ENCODE data around the gene C14orf119. TPM values are rescaled to one million over a fixed set of nuclear protein-coding genes. Genes with fewer than 3 reads are reported as not detected.

Gene C14orf119
- total RNA-seq, 1 experiment from 2014 or later: 39.6 TPM

DNA sequence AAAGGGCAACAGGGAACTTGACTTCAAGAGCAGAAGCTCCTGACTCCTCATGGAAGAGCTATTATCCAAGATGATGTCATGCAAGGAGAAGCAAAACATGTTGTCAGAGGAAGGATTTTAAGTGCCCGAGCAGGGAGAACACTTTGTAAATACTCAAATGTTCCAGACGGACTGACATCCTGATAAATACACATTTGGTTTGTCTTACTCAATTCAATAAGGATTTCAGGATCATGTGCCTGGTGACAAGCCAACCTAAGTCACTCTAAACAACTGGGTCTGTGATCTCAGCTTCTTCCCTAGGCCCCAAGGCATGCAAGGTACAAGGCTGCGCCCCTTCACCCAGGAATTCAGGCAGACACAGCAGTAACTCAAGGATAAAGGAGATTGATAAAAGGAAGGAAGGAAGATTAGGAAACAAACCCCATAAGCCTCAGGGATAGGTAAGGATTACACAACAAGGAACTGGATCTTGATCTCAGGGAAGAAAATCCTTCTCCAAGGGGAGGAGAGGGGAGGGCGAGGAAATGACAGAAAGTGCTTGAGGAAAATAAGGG lies 50.6 kb downstream of the C14orf119 start:
- in situ Hi-C loops (cut with HindIII; ENCODE audit: low pct_unique_long_range_greater_than_20kb, low sequenced_read_pairs) (no loop called here), intact Hi-C loops (cut with micrococcal nuclease; ENCODE audit: unreplicated experiment) (no loop called here)
- CTCF ChIA-PET: interaction anchor here (1.1 kb wide), 1 partner anchor 25 kb away, joined by 3 read pairs; no protein-coding TSS in a partner anchor
- Histone ChIP-seq H3K27ac (ENCODE audit: low read length) (no peak overlapping the region), H3K27me3 (ENCODE audit: control insufficient read depth, insufficient read depth, low read length) (no peaks in the 10 kb centered on the region; the same call in 1 of the 2 replicates), H3K4me3 (ENCODE audit: low read depth in 2 of 2, low read length in 2 of 2) (no peak overlapping the region), H3K9me3 (ENCODE audit: control insufficient read depth, insufficient read depth, low read depth, low read length) (no peaks in the 10 kb centered on the region), H3K4me1 (ENCODE audit: control insufficient read depth, insufficient read depth, low read length) (no peaks in the 10 kb centered on the region), H3K36me3 (ENCODE audit: control insufficient read depth, insufficient read depth, low read length) (no peaks in the 10 kb centered on the region)
- no peak for ATAC-seq
- no TSS peak for BruUV-seq (replicated peaks)
- no peak for DNase-seq (ENCODE audit: low read depth, low spot score)
- TF ChIP-seq TCF7L2 (IDR thresholded peaks at IDR 0.05; ENCODE audit: low read depth, low read length) (no peak), SIN3A (IDR thresholded peaks at IDR 0.05; ENCODE audit: borderline replicate concordance, insufficient read depth, low read depth, low read length) (no peak), POLR2AphosphoS5 (IDR thresholded peaks at IDR 0.05; ENCODE audit: low read depth, low read length) (no peak)
- TF ChIP-seq, protein P1, sequence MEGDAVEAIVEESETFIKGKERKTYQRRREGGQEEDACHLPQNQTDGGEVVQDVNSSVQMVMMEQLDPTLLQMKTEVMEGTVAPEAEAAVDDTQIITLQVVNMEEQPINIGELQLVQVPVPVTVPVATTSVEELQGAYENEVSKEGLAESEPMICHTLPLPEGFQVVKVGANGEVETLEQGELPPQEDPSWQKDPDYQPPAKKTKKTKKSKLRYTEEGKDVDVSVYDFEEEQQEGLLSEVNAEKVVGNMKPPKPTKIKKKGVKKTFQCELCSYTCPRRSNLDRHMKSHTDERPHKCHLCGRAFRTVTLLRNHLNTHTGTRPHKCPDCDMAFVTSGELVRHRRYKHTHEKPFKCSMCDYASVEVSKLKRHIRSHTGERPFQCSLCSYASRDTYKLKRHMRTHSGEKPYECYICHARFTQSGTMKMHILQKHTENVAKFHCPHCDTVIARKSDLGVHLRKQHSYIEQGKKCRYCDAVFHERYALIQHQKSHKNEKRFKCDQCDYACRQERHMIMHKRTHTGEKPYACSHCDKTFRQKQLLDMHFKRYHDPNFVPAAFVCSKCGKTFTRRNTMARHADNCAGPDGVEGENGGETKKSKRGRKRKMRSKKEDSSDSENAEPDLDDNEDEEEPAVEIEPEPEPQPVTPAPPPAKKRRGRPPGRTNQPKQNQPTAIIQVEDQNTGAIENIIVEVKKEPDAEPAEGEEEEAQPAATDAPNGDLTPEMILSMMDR (IDR thresholded peaks at IDR 0.05): no peak
- TF ChIP-seq, protein P2, sequence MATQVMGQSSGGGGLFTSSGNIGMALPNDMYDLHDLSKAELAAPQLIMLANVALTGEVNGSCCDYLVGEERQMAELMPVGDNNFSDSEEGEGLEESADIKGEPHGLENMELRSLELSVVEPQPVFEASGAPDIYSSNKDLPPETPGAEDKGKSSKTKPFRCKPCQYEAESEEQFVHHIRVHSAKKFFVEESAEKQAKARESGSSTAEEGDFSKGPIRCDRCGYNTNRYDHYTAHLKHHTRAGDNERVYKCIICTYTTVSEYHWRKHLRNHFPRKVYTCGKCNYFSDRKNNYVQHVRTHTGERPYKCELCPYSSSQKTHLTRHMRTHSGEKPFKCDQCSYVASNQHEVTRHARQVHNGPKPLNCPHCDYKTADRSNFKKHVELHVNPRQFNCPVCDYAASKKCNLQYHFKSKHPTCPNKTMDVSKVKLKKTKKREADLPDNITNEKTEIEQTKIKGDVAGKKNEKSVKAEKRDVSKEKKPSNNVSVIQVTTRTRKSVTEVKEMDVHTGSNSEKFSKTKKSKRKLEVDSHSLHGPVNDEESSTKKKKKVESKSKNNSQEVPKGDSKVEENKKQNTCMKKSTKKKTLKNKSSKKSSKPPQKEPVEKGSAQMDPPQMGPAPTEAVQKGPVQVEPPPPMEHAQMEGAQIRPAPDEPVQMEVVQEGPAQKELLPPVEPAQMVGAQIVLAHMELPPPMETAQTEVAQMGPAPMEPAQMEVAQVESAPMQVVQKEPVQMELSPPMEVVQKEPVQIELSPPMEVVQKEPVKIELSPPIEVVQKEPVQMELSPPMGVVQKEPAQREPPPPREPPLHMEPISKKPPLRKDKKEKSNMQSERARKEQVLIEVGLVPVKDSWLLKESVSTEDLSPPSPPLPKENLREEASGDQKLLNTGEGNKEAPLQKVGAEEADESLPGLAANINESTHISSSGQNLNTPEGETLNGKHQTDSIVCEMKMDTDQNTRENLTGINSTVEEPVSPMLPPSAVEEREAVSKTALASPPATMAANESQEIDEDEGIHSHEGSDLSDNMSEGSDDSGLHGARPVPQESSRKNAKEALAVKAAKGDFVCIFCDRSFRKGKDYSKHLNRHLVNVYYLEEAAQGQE (IDR thresholded peaks at IDR 0.05; ENCODE audit: insufficient read depth in 1 of 2, low read depth in 2 of 2, low read length in 1 of 2): no peak
- POLR2A ChIA-PET: no interaction called here

DNA sequence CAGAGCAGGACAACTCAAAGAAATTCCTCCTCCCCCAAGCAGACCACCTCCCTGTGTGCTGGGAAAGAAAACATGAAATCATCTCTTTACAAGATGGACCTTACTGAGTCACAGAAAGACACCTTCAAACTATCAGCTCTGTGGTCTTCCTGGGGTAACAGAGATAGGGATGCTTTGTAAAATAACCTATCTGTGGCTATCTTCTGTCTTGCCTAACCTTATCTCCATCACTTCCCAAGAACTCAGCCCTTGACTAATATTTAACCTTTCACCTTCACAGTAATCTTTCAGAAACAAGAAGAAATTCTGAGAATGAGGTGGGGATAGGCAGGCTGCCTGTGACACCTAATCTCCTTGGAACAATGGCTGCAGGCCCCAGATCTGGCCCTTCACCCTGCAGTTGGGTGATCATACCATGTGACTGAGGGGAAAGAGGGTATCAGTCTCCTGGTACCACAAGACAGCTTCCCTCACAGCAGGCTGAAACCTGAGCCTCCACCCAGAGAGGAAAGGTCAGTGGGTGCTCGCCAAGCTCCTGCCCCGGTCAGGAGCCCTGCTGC lies 51.1 kb downstream of the C14orf119 start:
- TF ChIP-seq SIN3A (IDR thresholded peaks at IDR 0.05; ENCODE audit: borderline replicate concordance, insufficient read depth, low read depth, low read length) (no peak), TCF7L2 (IDR thresholded peaks at IDR 0.05; ENCODE audit: low read depth, low read length) (no peak), POLR2AphosphoS5 (IDR thresholded peaks at IDR 0.05; ENCODE audit: low read depth, low read length) (no peak)
- TF ChIP-seq, protein P2 (IDR thresholded peaks at IDR 0.05; ENCODE audit: insufficient read depth in 1 of 2, low read depth in 2 of 2, low read length in 1 of 2): no peak
- TF ChIP-seq, protein P1 (IDR thresholded peaks at IDR 0.05): no peak
- no peaks in the 10 kb centered on the region for H3K4me1 ChIP-seq (ENCODE audit: control insufficient read depth, insufficient read depth, low read length)
- ChIA-PET POLR2A (no interaction called here), CTCF (interaction anchor here (1.1 kb wide), 1 partner anchor 26 kb away, joined by 3 read pairs; no protein-coding TSS in a partner anchor)
- no peaks in the 10 kb centered on the region for H3K36me3 ChIP-seq (ENCODE audit: control insufficient read depth, insufficient read depth, low read length)
- no peak for ATAC-seq
- H3K9me3 ChIP-seq (ENCODE audit: control insufficient read depth, insufficient read depth, low read depth, low read length): no peaks in the 10 kb centered on the region
- DNase-seq (ENCODE audit: low read depth, low spot score): no peak
- no peak overlapping the region for H3K4me3 ChIP-seq (ENCODE audit: low read depth in 2 of 2, low read length in 2 of 2)
- BruUV-seq (replicated peaks): no TSS peak
- no peaks in the 10 kb centered on the region; the same call in 1 of the 2 replicates for H3K27me3 ChIP-seq (ENCODE audit: control insufficient read depth, insufficient read depth, low read length)
- in situ Hi-C loops (cut with HindIII; ENCODE audit: low pct_unique_long_range_greater_than_20kb, low sequenced_read_pairs) (no loop called here), intact Hi-C loops (cut with micrococcal nuclease; ENCODE audit: unreplicated experiment) (no loop called here)
- no peak overlapping the region for H3K27ac ChIP-seq (ENCODE audit: low read length)

All from Panc1 (cell line).